GM10847 (cell line): ENCODE measurements around the gene TCAP.

Experiments
- POLR2A ChIP-seq: IDR thresholded peaks from 2 replicates; pipeline ENCODE4 v1.6.1; 2011; ENCODE audit not compliant: insufficient read length; ENCODE audit errors: extremely low read depth

TCAP gene

DNA sequence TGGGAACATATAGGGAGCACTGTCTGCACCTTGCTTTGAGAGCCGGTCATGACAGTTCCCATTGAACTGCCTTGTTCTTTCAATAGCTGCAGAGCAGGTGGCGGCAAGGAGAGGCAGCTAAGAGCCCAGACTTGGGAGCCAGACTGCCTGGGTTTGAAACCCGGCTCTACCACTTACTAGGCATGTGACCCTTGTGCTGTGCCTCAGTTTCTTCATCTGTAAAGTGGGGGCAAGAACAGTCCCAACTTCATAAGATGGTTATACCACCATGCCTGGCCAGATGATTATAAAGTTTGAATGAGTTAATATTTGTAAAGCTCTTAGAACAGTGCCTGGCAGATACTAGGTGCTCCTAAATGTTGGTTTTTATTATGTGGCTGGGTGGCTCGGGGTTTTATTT, 49.1 kb downstream of the TCAP start:
- TF ChIP-seq POLR2A = no peak

DNA sequence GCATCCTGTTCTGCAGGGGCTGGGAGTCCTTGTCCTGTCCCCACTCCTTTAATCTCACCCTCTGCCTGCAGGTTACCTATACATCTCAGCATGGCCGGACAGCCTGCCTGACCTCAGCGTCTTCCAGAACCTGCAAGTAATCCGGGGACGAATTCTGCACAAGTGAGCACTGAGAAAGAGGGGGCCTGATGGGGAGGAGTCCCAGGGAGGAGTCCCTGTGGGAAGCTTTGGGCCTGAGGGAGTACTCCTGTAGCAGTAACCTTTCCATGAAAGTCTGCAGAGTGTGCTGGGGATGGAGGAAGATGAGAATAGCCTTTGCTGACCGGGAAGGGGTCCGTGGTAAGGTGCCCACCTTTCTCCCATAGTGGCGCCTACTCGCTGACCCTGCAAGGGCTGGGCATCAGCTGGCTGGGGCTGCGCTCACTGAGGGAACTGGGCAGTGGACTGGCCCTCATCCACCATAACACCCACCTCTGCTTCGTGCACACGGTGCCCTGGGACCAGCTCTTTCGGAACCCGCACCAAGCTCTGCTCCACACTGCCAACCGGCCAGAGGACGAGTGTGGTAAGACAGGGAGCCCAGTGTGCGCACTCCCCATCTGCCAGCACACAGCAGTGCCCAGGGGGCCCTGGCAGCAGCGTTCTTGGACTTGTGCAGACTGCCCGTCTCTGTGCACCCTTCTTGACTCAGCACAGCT, 50.4 kb downstream of the TCAP start:
- no peak for TF ChIP-seq POLR2A
